K562 (cell line): ENCODE results near the gene SGMS1. TPM values are rescaled to one million over a fixed set of nuclear protein-coding genes. Genes with fewer than 3 reads are reported as not detected.

Source experiments
- ADNP ChIP-seq: fragments of 200-800 bp; sonication (Bioruptor generic); IDR thresholded peaks from 2 replicates; pipeline ENCODE4 v1.6.1; 2016; ENCODE audit warnings: missing genetic modification characterization, missing compliant biosample characterization
- BRF1 ChIP-seq: IDR thresholded peaks from 3 replicates; pipeline ENCODE4 v1.6.1; 2011; ENCODE audit warnings: borderline replicate concordance, mild to moderate bottlenecking; ENCODE audit not compliant: insufficient read length; ENCODE audit errors: extremely low read depth
- EZH2 ChIP-seq: IDR thresholded peaks from 2 replicates; pipeline ENCODE4 v1.6.1; 2012; ENCODE audit warnings: low read depth, mild to moderate bottlenecking, inconsistent platforms, low read length, borderline replicate concordance
- GTF2B ChIP-seq: IDR thresholded peaks from 2 replicates; pipeline ENCODE4 v1.6.1; 2011; ENCODE audit not compliant: insufficient read length; ENCODE audit errors: extremely low read depth
- IRF1 ChIP-seq: sonication (generic); formaldehyde crosslinking; IDR thresholded peaks from 2 replicates; pipeline ENCODE4 v1.8.0; 2022; ENCODE audit warnings: missing genetic modification reagents, mild to moderate bottlenecking, borderline replicate concordance
- KAT7 ChIP-seq: sonication (generic); formaldehyde crosslinking; IDR thresholded peaks from 2 replicates; pipeline ENCODE4 v1.8.0; 2022; ENCODE audit warnings: missing genetic modification reagents, mild to moderate bottlenecking, borderline replicate concordance
- RB1 ChIP-seq: fragments of 450-650 bp; IDR thresholded peaks from 2 replicates; pipeline ENCODE4 v1.6.1; 2017; ENCODE audit warnings: low read depth, mild to moderate bottlenecking
- RBBP5 ChIP-seq: fragments of 200-600 bp; sonication (generic); IDR thresholded peaks from 2 replicates; pipeline ENCODE4 v1.6.1; 2012; ENCODE audit warnings: borderline replicate concordance, mild to moderate bottlenecking, low read length, control low read depth, inconsistent platforms; ENCODE audit not compliant: insufficient read depth, poor library complexity, severe bottlenecking
- ZBTB1 ChIP-seq: sonication (generic); formaldehyde crosslinking; IDR thresholded peaks from 2 replicates; pipeline ENCODE4 v1.8.1; 2023; ENCODE audit warnings: missing genetic modification reagents, low read depth, mild to moderate bottlenecking, borderline replicate concordance
- ZEB2 ChIP-seq: fragments of 450-650 bp; IDR thresholded peaks from 2 replicates; pipeline ENCODE4 v1.6.1; 2016
- ZNF12 ChIP-seq: sonication (generic); formaldehyde crosslinking; IDR thresholded peaks from 2 replicates; pipeline ENCODE4 v1.4.0; 2020; ENCODE audit warnings: mild to moderate bottlenecking, missing genetic modification reagents
- ZNF217 ChIP-seq: sonication (generic); formaldehyde crosslinking; IDR thresholded peaks from 2 replicates; pipeline ENCODE4 v1.8.0; 2022; ENCODE audit warnings: mild to moderate bottlenecking, missing genetic modification reagents
- ZNF232 ChIP-seq: sonication (generic); formaldehyde crosslinking; IDR thresholded peaks from 2 replicates; pipeline ENCODE4 v1.8.0; 2022; ENCODE audit warnings: mild to moderate bottlenecking, missing genetic modification reagents
- ZNF695 ChIP-seq: fragments of 450-650 bp; formaldehyde crosslinking; IDR thresholded peaks from 2 replicates; pipeline ENCODE4 v1.4.0; 2020; ENCODE audit warnings: mild to moderate bottlenecking, moderate library complexity
- ZSCAN29 ChIP-seq: fragments of 450-650 bp; IDR thresholded peaks from 2 replicates; pipeline ENCODE4 v1.6.1; 2017
- polyA plus RNA-seq, 8 experiments: library from polyadenylated mRNA; depleted of rRNA in 4 of 8; stranded (reverse) in 5 of 8; unstranded in 3 of 8; fragments of >200 nt; fragmentation: Nextera tagmentation in 2 of 8; fragmentation: Illumina TruSeq in 1 of 8; extraction: Ambion mirVana in 2 of 8; extraction: Trizol in 1 of 8; gene quantifications; 2 replicates each; pipeline versions ENCODE4 v1.2.1 to v1.2.3, GENCODE V29; 2011 to 2014; ENCODE audit warnings: inconsistent platforms in 1 of 8, missing spikeins in 1 of 8
- total RNA-seq, 7 experiments: library from RNA; depleted of rRNA in 6 of 7; stranded (reverse); fragments of >200 nt in 6 of 7; fragmentation: Illumina TruSeq in 2 of 7; extraction: Trizol in 2 of 7; gene quantifications; 2 replicates each; pipeline versions ENCODE4 v1.2.1 to v1.2.3, GENCODE V29; 2011 to 2021; ENCODE audit warnings: low replicate concordance in 1 of 7
- TF ChIP-seq, protein P1 (sequence below), 2 experiments: fragments of 450-650 bp; conservative IDR thresholded peaks; 2 replicates each; pipeline ENCODE4 v1.6.1; 2017; ENCODE audit warnings: mild to moderate bottlenecking in 2 of 2, moderate library complexity in 2 of 2
- TF ChIP-seq, protein P2 (sequence below): fragments of 450-650 bp; IDR thresholded peaks from 2 replicates; pipeline ENCODE4 v1.7.1; 2018; ENCODE audit warnings: mild to moderate bottlenecking, low read depth; ENCODE audit not compliant: partially characterized antibody
- TF ChIP-seq, protein P3 (sequence below): fragments of 450-650 bp; formaldehyde crosslinking; conservative IDR thresholded peaks from 2 replicates; pipeline ENCODE4 v1.4.0; 2022; ENCODE audit warnings: mild to moderate bottlenecking, missing genetic modification characterization

SGMS1 gene
- total and polyA plus RNA-seq, 9 of the 15 experiments (the other 6 are each of a cell fraction or from before 2014, with no cell fraction given): 22.6 to 232 (median 82.2) TPM

DNA sequence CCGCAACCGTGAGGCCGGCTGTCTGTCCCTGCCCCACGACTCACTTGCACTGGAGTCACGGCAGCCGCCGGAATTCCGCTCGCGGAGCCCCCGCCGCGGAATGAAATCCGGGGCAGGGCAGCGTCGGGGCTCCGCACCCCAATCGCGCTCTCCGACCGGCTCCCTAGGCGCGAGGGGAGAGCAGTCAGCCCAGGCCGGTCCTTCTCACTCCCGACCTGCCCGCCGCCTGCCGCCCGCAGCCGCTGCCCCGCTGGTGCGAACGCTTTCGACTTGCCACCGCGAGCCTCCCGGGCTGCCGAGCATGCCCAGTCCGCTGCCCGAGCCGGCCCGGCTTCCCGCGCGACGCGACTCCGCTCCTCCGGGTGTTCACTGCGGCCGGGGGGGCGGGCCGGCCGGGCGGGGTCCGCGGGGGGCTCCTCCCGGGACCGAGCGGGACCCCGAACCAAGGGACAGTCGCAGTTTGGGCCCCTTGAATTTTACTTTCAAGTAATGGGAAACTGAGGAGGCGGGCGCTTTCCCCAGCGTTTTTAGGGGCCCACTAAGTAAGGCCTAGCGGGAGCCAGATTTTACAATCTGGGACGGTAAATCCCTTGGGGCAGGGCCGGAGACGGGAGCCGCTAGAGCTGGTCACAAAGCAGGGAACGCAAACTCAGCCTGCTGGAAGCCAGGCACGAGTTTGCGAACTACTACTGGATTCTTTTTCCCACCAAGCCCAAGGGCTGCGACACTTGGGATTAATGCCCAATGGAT lies at the start of gene SGMS1 (continued):
- TF ChIP-seq IRF1 (CRISPR knock-in tag) (no peak), BRF1 (no peak), EZH2 (no peak), RB1 (peak; percentile 92; the same call in 1 of the 2 replicates), ZBTB1 (peak; percentile 75; the same call in 1 of the 2 replicates), ZSCAN29 (0 out of 2 replicates have a peak, but pooled peaks have one; percentile 12), KAT7 (peak; percentile 18; the same call in 1 of the 2 replicates), ZNF695 (CRISPR knock-in tag) (no peak), ZNF217 (CRISPR knock-in tag) (no peak), RBBP5 (peak; percentile 61), ZEB2 (no peak), ZNF12 (no peak), GTF2B (no peak), ADNP (tag) (no peak), ZNF232 (CRISPR knock-in tag) (0 out of 2 replicates have a peak, but pooled peaks have one; percentile 62)
- TF ChIP-seq, protein P1, sequence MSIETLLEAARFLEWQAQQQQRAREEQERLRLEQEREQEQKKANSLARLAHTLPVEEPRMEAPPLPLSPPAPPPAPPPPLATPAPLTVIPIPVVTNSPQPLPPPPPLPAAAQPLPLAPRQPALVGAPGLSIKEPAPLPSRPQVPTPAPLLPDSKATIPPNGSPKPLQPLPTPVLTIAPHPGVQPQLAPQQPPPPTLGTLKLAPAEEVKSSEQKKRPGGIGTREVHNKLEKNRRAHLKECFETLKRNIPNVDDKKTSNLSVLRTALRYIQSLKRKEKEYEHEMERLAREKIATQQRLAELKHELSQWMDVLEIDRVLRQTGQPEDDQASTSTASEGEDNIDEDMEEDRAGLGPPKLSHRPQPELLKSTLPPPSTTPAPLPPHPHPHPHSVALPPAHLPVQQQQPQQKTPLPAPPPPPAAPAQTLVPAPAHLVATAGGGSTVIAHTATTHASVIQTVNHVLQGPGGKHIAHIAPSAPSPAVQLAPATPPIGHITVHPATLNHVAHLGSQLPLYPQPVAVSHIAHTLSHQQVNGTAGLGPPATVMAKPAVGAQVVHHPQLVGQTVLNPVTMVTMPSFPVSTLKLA (conservative IDR thresholded peaks at IDR 0.05): peak in 1 of 2 experiments; percentile 23; a peak in 2 of 4 replicates
- TF ChIP-seq, protein P2, sequence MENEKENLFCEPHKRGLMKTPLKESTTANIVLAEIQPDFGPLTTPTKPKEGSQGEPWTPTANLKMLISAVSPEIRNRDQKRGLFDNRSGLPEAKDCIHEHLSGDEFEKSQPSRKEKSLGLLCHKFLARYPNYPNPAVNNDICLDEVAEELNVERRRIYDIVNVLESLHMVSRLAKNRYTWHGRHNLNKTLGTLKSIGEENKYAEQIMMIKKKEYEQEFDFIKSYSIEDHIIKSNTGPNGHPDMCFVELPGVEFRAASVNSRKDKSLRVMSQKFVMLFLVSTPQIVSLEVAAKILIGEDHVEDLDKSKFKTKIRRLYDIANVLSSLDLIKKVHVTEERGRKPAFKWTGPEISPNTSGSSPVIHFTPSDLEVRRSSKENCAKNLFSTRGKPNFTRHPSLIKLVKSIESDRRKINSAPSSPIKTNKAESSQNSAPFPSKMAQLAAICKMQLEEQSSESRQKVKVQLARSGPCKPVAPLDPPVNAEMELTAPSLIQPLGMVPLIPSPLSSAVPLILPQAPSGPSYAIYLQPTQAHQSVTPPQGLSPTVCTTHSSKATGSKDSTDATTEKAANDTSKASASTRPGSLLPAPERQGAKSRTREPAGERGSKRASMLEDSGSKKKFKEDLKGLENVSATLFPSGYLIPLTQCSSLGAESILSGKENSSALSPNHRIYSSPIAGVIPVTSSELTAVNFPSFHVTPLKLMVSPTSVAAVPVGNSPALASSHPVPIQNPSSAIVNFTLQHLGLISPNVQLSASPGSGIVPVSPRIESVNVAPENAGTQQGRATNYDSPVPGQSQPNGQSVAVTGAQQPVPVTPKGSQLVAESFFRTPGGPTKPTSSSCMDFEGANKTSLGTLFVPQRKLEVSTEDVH: no peak
- TF ChIP-seq, protein P3, sequence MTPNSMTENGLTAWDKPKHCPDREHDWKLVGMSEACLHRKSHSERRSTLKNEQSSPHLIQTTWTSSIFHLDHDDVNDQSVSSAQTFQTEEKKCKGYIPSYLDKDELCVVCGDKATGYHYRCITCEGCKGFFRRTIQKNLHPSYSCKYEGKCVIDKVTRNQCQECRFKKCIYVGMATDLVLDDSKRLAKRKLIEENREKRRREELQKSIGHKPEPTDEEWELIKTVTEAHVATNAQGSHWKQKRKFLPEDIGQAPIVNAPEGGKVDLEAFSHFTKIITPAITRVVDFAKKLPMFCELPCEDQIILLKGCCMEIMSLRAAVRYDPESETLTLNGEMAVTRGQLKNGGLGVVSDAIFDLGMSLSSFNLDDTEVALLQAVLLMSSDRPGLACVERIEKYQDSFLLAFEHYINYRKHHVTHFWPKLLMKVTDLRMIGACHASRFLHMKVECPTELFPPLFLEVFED (CRISPR knock-in tag): peak; percentile 72; the same call in 1 of the 2 replicates
